ENCODE data around the gene IFT74.
A peak's percentile ranks its signal among the peaks of the same experiment; 100 is the strongest.

IFT74 gene

GRCh38 chr9:26975728-26976707, 19.8 kb downstream of the IFT74 start:
- DNase-seq: peak in 1 of 2 donors; percentile 36

- DNase-seq: no peak
These were observed 27.1 kb downstream of the IFT74 start for GRCh38 chr9:26983340-26983739.

- no peak for DNase-seq
These were observed 39.6 kb downstream of the IFT74 start for GRCh38 chr9:26995810-26996209.

DNA sequence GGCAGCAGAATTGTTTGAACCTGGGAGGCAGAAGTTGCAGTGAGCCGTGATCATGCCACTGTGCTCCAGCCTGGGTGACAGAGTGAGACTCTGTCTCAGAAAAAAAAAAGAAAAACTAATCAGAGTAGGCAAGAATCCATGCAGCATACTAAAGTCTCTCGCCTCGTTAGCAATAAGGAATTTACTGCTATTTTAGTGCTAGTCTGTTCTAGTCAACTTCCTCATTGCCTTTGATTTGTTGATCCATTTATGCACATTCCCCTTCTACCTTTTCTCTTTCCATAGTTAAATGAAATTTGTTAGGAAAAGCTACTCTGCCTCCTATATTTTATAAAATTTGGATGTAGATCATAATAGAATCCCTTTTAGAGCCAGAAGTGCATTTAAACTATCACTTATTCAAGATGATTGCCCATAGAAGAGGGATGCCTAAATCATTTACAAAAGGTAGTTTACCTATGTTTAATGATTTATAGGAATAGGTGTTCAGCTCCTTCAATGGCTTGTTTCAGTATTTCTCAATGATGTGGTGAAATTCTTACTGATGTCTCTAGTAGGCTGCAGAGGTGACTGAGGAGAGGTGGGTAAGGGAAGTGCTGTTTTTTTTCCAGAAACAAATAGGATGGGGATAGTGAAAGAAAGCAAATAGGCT, 47.3 kb downstream of the IFT74 start:
- DNase-seq: no peak

DNA sequence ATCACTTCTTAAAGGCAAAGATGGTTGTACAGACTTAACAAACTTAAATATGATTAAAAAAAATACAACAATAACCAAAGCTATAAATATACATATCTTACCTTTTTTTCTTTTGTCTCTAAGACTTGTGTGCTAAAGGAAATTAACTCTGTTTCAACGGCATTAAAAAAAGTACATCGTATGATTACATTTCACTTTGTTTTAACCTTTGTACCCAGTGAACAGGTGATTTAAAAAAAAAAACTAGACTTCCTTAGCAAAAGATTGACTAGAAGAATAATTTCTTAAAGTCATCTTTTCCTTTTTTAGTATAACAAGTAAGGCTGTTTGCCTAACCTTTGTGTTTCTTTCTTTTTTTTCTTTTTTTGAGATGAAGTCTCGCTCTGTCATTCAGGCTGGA, 49.3 kb downstream of the IFT74 start, which contains the start of gene LRRC19:
Gene LRRC19, minus strand, starts transcription at position 182 of the 400 bp plus-strand sequence. CDS start 5,978 bp downstream, outside the sequence.
- no peak for DNase-seq

DNA sequence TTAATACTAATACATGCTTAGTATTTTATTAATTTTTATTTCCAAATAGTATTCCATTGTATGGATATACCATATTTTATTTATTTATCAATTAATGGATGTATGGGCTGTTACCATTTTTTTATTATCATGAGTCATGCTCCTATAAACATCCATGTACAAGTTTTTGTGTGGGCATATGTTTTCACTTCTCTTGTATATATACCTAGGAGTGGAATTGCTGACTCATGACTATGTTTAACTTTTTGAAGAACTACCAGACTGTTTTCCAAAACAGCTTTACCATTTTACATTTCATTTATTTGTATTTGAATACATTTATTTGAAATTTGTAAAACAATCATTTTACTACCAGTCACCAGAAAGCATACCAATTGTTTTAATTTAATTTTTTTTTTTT, 63.4 kb downstream of the IFT74 start:
- no peak for DNase-seq

DNA sequence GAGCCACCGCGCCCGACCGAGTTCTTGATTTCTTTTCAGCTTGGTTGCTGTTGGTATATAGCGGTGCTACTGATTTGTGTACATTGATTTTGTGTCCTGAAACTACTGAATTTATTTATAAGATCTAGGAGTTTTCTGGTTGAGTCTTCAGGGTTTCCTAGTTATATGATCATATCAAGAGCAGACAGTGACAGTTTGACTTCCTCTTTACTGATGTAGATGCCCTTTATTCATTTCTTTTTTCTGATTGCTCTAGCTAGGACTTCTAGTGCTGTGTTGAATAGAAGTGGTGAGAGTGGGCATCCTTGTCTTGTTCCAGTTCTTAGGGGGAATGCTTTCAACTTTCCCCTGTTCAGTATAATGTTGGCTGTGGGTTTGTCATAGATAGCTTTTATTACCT, 66.7 kb downstream of the IFT74 start:
- no peak for DNase-seq

- no peak for DNase-seq
These were observed 73.0 kb downstream of the IFT74 start for GRCh38 chr9:27029186-27029585.

DNA sequence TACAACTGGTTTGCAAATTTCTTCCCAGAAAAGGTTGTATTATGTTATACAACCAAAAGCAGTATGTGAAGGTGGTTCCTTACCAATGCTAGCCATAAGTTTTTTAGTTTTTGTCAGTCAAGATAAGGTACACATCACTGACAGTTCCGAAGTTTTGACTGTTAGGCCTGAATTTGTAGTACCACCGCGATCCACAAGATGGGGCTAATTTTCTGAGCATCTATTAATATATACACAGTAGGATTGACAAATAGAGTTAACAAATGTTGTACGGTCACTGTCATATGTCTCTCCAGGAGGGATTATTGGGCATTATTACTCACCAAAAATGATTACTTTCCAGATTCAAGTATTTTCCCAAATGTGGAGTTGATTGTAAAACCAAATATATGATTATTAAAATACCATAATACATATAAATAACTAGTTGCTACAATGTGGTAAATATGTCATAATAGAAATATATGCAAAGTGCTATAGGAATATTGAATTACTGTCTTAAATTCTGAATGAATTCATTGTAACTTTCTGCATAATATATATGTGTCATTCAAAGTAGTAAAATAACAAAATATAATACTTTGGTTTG, 77.7 kb downstream of the IFT74 start:
- peak; percentile 14 to 46 for DNase-seq

DNA sequence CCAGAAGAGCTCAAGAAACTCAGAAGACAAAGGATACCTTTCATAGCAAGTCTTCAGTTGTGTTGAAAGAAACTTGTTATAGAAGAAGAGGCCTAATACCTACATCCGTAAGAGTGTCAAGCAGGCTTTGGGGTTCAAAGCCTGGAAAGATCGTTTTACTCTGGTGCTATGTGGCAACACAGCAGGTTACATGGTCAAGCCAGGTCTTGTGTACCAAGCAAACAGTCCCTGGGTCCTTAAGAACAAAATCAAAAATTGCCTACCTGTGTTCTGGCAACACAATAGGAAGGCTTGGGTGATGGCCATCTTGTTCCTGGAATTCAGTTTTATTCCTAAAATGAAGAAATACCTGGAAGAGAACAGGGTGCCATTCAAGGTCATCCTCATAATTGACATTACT, 81.3 kb downstream of the IFT74 start:
- no peak for DNase-seq

DNA sequence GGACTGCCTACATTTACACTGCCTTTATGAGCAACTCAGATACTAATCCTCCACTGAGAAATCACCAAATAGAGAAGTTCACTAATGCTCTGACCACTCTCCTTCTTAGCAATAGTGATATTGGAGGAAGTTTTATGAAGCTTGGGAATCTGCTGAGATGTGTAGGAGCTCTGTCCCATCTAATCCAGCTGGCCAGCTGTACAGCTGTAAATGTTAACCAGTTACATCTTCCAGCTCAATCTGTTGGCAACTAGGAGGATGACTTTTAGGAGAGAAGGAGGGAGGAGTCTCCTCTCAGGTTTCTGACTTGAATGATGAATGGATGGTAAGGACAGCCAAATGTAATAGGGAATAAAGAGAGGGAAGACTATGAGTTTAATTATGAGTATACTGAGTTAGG, 85.5 kb downstream of the IFT74 start:
- no peak for DNase-seq

- DNase-seq: no peak
These were observed 86.3 kb downstream of the IFT74 start for GRCh38 chr9:27042476-27042875.

DNA sequence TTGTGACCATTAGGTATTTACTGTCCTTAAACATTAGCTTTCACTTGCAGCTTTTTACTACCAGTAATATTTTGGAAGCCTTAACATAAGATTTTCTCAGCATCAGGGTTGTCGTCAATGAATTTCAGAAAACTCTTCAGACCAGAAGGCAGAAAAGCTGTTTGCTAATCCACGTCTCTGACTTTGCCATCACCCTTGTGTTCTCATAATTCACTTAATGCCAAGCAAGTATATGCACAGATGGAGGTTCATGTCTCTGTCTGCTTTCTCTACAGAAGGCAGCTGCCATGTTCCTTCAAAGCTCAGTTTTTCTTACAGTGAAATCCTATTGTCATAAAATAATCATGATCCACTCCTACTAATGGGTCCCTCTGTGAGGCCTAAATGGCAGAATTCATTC, 87.0 kb downstream of the IFT74 start:
- DNase-seq: no peak

GRCh38 chr9:27047136-27047535, 90.9 kb downstream of the IFT74 start:
- DNase-seq: no peak

DNA sequence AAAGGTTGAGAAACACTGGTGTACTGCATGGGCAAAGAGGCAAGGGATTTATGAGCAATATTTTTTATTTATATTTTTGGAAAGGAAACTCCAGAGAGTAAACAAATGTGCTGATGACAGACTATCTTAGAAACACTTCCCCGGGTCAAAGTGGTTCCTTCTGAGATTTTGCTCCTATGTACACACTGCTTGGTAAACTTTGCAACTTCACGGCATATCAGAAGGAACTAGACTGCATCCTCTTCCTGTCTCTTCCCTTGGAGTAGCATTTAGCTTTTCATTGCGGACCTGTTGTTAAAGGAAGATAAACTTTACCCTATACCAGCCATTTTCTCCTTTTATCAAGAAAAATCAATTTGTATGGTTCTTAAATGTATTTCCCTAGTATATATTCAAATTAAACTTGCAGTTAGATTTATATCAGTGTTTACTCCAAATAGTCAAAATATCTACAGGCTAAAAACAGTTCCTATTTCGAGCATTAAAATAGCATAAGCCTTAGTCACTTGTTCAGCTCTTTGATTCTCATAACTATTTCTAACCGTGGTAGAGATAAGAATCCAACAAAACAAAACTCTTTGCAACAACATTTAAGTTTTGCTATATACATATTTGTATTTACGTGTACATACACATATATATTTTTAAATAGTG, 97.3 kb downstream of the IFT74 start:
- no peak for DNase-seq

- no peak for DNase-seq
These were observed 97.9 kb downstream of the IFT74 start for GRCh38 chr9:27054125-27054524.

- DNase-seq: no peak
These were observed 98.6 kb downstream of the IFT74 start for GRCh38 chr9:27054841-27055240.

- DNase-seq: no peak
These were observed 103.2 kb downstream of the IFT74 start for GRCh38 chr9:27059412-27059811.

GRCh38 chr9:27059907-27060306, 103.7 kb downstream of the IFT74 start:
- DNase-seq: no peak

DNA sequence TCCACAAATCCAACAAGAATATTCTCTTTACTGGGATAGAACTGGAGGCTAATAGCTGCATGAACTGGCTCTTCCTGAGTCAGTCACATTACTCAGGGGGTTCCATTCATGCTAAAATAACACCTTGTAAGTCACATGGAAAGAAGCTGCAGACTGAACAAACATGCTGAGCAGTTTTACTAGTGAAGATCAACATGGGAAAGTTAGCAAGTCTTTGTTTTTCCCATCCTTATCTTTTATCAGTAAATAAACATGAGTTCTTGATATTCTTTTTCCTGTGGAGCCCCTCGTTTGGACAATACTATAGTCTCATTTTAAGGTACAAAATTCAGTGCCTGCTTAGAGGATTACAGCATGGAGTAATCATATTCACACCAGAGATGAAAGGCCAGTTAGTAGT, 109.1 kb downstream of the IFT74 start:
- no peak for DNase-seq

DNA sequence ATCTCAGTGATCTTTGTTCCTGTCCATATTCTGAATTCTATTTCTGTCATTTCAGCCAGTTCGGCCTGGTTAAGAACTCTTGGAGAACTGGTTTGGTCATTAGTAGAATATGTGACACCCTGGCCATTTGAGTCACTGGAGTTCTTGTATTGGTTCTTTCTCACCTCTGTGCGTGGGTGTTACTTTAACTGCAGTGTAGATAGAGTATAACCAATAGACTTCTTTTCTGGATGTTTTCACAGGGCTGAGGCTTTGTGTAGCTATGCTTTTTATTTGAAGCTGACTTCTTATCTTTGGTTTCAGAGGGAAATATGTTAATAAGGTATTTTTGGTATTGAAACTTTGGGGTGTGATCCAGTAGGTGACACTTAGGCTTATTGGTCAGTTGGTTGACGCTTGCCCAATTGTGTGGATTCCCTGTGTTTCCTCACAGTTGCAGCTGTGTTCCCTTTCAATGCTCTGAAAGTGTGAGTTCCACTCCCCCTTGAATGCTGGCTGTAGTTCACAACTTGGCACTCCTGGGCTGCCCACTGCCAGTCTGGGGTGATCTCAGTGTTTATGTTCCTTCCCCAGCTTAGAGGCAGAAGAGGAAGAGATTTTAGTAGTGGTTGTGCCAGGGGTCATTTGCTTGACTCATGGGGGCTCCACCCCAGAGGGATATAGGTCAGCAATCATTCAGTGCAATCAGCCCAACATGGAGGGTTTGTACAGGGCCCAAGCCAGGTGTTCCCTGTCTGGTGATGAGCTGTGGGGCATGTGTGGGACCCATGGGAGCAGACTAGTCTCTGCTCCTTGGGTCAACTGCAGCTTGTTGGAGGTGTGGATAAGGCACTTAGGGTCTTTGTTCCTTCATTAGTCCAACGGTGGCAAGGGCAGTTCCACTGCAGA, 117.9 kb downstream of the IFT74 start:
- no peak for DNase-seq

GRCh38 chr9:27078685-27079084, 122.5 kb downstream of the IFT74 start:
- no peak for DNase-seq

Data from CD4-positive, alpha-beta T cell treated with Interferon alpha-2 for 1 hour (primary cell).